NCI-H345 treated with DMSO at 0.1 percent for 48 hours (cell line): ENCODE data around the gene HYAL3.
A peak's percentile ranks its signal among the peaks of the same experiment; 100 is the strongest.

ENCODE experiments used
- DNase-seq: peaks from one replicate; lab custom pipeline; 2025; ENCODE audit not compliant: unreplicated experiment; lab: John Stamatoyannopoulos, UW

HYAL3 gene

GRCh38 chr3:50331364-50331907 is 32.2 kb upstream of the HYAL3 start:
- no peak for DNase-seq

GRCh38 chr3:50330330-50330729 is 31.1 kb upstream of the HYAL3 start:
- no peak for DNase-seq

- peak; percentile 77 for DNase-seq
Measured at GRCh38 chr3:50327943-50328691, 28.9 kb upstream of the HYAL3 start, which contains the start of gene TUSC2. TUSC2 (minus strand) TSS chr3:50328223; CDS start chr3:50328099, 124 bp downstream.

- DNase-seq: no peak
Measured at GRCh38 chr3:50327129-50327528, 27.9 kb upstream of the HYAL3 start.

- DNase-seq: no peak
Measured at GRCh38 chr3:50326182-50326541, 27.0 kb upstream of the HYAL3 start.

GRCh38 chr3:50325497-50326181 is 26.4 kb upstream of the HYAL3 start:
- no peak for DNase-seq

GRCh38 chr3:50325113-50325480 is 25.9 kb upstream of the HYAL3 start:
- no peak for DNase-seq

GRCh38 chr3:50324351-50325112 is 25.3 kb upstream of the HYAL3 start:
- DNase-seq: peak; percentile 19

- no peak for DNase-seq
Measured at GRCh38 chr3:50323614-50324199, 24.5 kb upstream of the HYAL3 start.

GRCh38 chr3:50323092-50323600 is 23.9 kb upstream of the HYAL3 start:
- DNase-seq: no peak

GRCh38 chr3:50322386-50323091 is 23.3 kb upstream of the HYAL3 start, which contains the start of gene HYAL2:
HYAL2 (minus strand) TSS chr3:50322745; CDS start chr3:50320489, 2,256 bp downstream.
- DNase-seq: no peak

GRCh38 chr3:50322115-50322385 is 22.8 kb upstream of the HYAL3 start:
- no peak for DNase-seq

GRCh38 chr3:50321336-50322114 is 22.3 kb upstream of the HYAL3 start:
- DNase-seq: peak; percentile 65

GRCh38 chr3:50320853-50321335 is 21.7 kb upstream of the HYAL3 start:
- DNase-seq: peak; percentile 4

- no peak for DNase-seq
Measured at GRCh38 chr3:50319894-50320625, 20.9 kb upstream of the HYAL3 start.

GRCh38 chr3:50319181-50319893 is 20.1 kb upstream of the HYAL3 start:
- no peak for DNase-seq

GRCh38 chr3:50318615-50319014 is 19.4 kb upstream of the HYAL3 start:
- no peak for DNase-seq

GRCh38 chr3:50318163-50318562 is 19.0 kb upstream of the HYAL3 start:
- DNase-seq: no peak
